GM19025 (cell line): ENCODE results near the gene PMPCA.
A peak's percentile ranks its signal among the peaks of the same experiment; 100 is the strongest.

Experiments
- ATAC-seq: cut with Tn5 transposase; IDR thresholded peaks from one replicate; pipeline ENCODE4 v1.9.1; 2021; ENCODE audit warnings: mild to moderate bottlenecking, low read depth, moderate library complexity; ENCODE audit not compliant: unreplicated experiment

PMPCA gene

GRCh38 chr9:136433043-136433715 is 22.7 kb downstream of the PMPCA start:
- ATAC-seq = no peak

GRCh38 chr9:136433849-136434579 is 23.6 kb downstream of the PMPCA start:
- ATAC-seq = no peak

DNA sequence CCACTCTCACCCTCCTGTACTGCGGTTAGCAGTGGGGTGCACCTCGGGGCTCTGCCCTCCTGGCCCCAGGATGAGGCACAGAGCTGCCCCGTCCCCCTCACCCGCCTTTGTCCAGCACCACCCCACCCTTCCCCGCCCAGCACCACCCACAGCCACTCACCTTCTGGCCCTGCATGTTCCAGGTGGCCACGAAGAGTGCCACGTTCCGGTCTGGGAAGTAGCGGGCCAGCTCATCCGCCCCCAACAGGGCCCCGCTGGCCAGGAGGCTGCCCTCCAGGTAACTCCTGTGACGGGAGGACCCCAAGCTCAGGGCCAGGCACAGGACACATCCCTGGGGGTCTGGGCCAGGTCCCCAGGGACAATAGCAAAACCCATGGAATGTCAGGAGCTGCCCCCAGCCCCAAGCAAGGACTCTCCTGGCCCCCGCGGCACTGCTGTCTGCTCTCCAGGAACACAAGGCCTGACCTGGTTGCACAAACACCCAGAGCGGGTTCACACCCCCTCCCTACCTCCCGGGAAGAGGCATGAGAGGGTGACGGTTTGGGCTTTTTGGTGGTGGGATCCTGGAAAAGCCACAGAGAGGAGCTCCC is 24.2 kb downstream of the PMPCA start:
- no peak for ATAC-seq

DNA sequence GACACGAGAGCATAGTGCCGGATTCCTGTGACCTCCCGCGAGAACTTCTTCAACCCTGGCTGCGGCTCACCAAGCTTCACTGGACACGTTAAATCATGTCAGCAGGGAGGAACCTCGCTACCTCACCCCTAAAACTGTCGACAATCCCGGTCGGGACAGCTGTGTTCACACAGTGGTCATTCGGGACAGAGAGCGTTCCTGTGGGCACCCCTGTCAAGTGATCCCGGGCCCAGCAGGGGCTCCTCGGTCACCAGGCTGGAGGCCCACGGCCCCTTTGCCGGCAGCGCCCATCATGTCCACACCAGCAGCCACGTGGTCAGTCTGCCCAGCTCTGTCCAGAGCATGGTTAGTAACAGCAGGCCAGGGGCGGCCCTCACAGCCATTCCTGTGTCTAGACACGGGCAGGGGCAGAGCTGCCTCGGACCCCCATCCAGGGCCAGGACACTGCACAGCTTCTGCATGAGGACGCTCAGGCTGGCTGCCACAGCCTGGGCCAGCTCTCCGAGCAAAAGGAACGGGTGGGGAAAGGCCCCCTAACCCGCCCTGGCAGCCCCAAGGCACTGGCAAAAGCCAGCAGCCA is 25.7 kb downstream of the PMPCA start:
- ATAC-seq = no peak

DNA sequence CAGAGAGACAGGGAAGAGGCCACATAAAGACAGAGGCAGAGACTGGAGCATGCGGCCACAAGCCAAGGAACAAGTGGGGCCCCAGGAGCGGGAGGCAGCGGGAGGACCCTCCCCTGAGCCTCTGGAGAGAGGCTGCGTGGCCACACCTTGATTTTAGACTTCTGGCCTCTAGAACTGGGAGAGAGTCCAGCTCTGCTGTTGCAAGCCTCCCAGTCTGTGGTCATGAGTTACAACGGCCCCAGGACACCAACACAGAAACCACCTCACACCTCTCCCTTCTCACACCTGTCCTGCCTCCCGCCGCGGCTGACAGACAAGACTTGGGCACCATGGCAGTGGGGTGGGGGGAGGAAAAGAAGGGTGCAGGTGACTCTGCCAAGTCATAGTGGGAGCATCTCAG is 27.0 kb downstream of the PMPCA start:
- ATAC-seq = no peak

GRCh38 chr9:136437839-136438547 is 27.5 kb downstream of the PMPCA start:
- no peak for ATAC-seq

GRCh38 chr9:136438548-136439480 is 28.4 kb downstream of the PMPCA start:
- ATAC-seq = peak; percentile 49

DNA sequence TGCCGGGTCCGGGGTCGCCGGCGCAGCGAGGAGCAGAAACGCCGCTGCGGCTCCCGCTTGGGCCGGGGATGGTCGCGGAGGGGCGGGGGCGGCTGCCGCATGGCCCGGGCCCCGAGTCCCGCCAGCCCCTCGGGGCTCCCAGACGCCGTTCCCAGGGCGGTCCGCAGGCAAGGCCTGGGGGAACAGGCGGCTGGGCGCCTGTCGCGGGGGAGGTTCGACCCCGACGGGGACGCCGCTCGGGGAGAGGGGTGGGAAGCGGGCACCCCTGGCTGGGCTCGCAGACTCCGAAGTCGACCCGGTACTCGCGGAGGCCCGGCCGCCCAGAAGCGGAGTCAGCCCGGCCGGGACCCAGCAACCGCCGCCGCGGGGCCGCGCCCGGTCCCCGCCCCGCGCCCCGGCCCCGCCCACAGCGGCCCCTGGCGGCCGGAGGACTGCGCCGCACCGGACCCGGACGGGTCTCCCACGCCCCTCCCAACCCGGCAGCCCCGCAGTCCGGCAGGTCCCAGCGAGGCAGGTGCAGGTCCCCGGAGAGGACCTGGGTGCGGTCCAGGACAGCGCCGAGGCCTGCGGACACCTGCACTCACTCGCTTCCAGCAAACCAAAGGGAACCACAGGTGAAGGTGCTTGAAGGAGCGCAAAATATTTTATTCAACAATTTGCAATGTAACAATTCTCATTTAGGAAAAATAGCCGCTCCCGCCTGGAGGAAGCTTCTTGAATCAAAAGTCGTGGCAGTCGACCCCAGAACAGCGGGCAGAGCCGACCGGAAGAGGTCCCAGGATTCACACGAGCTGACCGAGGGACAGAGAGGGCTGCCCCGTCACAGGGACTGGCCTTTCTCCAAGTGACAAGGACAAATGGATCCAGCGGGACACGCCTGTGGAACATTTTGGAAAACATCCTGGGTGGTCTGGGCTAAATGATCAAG is 29.3 kb downstream of the PMPCA start, which contains the start of gene INPP5E:
TSS of gene INPP5E (minus strand) at position 365 of the 928 bp plus-strand sequence. CDS start 426 bp downstream, outside the sequence.
- peak; percentile 58 for ATAC-seq

GRCh38 chr9:136441191-136441680 is 30.8 kb downstream of the PMPCA start:
- no peak for ATAC-seq

- no peak for ATAC-seq
Observed at GRCh38 chr9:136441681-136442245, 31.3 kb downstream of the PMPCA start.

DNA sequence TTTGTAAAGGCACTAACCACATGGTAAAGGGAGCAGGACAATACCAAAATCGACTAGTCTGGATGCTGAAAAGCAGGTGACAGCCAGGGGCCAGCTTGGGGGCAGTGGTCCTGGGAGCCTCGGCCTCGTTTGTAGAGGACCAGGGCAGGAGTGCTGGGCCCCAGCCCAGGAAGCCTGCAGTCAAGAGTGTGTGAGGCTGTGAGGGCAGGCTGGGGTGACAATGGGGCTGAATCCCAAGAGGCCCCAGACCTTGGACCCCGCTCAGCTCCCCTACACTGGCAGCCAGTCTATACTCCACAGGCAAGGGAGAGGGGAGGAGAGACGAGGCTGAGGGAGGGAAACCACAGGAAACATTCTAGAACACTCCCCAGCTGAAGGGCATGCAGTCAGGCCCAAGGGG is 31.8 kb downstream of the PMPCA start:
- ATAC-seq = no peak

DNA sequence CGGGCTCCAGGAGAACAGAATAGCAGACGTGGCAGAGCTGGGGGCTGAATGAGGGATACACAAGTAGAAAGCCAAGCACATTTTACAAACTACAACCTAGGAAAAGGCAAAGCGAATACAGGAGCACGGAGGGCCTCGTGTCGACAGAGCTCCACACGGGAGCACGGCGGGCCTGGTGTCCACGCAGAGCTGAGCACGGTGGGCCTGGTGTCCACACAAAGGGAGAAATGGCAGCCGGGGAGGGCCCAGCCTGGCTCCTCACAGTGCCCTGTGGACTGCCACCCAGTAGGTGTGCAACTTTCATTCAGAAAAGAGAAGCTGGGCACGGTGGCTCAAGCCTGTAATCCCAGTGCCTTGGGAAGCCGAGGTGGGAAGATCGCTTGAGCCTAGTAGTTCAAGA is 32.6 kb downstream of the PMPCA start:
- no peak for ATAC-seq

DNA sequence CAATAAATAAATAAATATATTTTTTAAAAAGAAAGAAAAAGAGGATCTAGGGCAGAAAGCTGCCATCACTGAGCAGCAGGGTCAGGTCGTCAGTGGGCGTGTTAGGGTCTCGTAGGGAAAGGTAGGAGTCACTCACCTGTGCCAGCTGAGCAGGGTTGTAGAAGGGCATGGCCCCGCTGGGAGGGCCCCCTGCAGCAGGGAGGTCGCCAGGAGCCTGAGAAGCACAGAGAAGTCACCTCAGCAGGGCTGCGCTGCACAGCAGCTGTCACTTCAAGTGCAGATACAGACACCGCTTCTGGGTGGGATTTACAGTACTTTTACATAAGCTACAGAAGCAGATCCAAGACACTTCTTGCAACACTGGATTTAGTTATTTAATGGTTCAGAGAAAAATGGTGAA is 33.2 kb downstream of the PMPCA start:
- ATAC-seq = no peak

GRCh38 chr9:136444102-136444501 is 33.6 kb downstream of the PMPCA start:
- no peak for ATAC-seq

GRCh38 chr9:136445799-136446198 is 35.3 kb downstream of the PMPCA start:
- ATAC-seq = no peak

GRCh38 chr9:136447173-136447778 is 36.8 kb downstream of the PMPCA start:
- ATAC-seq = no peak

DNA sequence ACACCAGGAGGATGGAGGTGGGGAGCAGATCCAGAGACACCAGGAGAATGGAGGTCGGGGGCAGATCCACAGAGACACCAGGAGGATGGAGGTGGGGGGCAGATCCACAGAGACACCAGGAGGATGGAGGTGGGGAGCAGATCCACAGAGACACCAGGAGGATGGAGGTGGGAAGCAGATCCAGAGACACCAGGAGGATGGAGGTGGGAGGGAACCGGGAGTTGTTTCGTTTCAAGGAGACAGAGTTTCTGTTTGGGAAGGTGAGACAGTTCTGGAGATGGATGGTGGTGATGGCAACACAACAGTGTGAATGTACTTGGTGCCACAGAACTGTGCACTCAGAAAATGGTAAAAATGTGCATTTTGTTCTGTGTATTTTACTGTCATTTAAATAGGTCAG is 38.2 kb downstream of the PMPCA start:
- ATAC-seq = no peak
